GM12891 (cell line): ENCODE measurements around the gene UBA5.

ENCODE experiments used
- POLR2A ChIP-seq: IDR thresholded peaks from 2 replicates; pipeline ENCODE4 v1.6.1; 2011; ENCODE audit warnings: low read depth, low read length, control low read depth
- SPI1 ChIP-seq: IDR thresholded peaks from 2 replicates; pipeline ENCODE4 v1.6.1; 2011; ENCODE audit warnings: low read depth, low read length, control low read depth
- TAF1 ChIP-seq: IDR thresholded peaks from 2 replicates; pipeline ENCODE4 v1.6.1; 2011; ENCODE audit warnings: low read depth, low read length, control low read depth

GRCh38 chr3:132679911-132680310, 19.8 kb downstream of the UBA5 start:
- TF ChIP-seq POLR2A (no peak), TAF1 (no peak), SPI1 (no peak)
